WERI-Rb-1 (cell line): ENCODE data around the gene MADCAM1.

Experiments used
- DNase-seq: peaks from one replicate; pipeline ENCODE4 v3.0.0-alpha.2; 2020
- H3K27ac ChIP-seq: fragments of 250-450 bp; sonication (Bioruptor Pico); 2 replicates; pipeline ENCODE4 v1.5.1; 2020; ENCODE audit warnings: mild to moderate bottlenecking, moderate library complexity
- H3K27me3 ChIP-seq: fragments of 250-450 bp; sonication (Bioruptor Pico); 2 replicates; pipeline ENCODE4 v1.5.1; 2021; ENCODE audit warnings: mild to moderate bottlenecking, low read depth, moderate library complexity; ENCODE audit not compliant: insufficient read depth, severe bottlenecking
- H3K36me3 ChIP-seq: fragments of 250-450 bp; sonication (Bioruptor Pico); 2 replicates; pipeline ENCODE4 v1.5.1; 2020; ENCODE audit warnings: mild to moderate bottlenecking, moderate library complexity
- H3K4me3 ChIP-seq: 2 replicates; pipeline ENCODE4 v1.5.1; 2011; ENCODE audit warnings: low read depth, mild to moderate bottlenecking, control low read depth, low read length
- H3K9me3 ChIP-seq: fragments of 250-450 bp; sonication (Bioruptor Pico); 2 replicates; pipeline ENCODE4 v1.5.1; 2021; ENCODE audit warnings: mild to moderate bottlenecking, moderate library complexity; ENCODE audit not compliant: severe bottlenecking
- TF ChIP-seq, protein P1 (sequence below): IDR thresholded peaks from 2 replicates; pipeline ENCODE4 v1.5.1; 2011; ENCODE audit warnings: low read depth, mild to moderate bottlenecking, control low read depth, inconsistent platforms, low read length

The MADCAM1 gene

DNA sequence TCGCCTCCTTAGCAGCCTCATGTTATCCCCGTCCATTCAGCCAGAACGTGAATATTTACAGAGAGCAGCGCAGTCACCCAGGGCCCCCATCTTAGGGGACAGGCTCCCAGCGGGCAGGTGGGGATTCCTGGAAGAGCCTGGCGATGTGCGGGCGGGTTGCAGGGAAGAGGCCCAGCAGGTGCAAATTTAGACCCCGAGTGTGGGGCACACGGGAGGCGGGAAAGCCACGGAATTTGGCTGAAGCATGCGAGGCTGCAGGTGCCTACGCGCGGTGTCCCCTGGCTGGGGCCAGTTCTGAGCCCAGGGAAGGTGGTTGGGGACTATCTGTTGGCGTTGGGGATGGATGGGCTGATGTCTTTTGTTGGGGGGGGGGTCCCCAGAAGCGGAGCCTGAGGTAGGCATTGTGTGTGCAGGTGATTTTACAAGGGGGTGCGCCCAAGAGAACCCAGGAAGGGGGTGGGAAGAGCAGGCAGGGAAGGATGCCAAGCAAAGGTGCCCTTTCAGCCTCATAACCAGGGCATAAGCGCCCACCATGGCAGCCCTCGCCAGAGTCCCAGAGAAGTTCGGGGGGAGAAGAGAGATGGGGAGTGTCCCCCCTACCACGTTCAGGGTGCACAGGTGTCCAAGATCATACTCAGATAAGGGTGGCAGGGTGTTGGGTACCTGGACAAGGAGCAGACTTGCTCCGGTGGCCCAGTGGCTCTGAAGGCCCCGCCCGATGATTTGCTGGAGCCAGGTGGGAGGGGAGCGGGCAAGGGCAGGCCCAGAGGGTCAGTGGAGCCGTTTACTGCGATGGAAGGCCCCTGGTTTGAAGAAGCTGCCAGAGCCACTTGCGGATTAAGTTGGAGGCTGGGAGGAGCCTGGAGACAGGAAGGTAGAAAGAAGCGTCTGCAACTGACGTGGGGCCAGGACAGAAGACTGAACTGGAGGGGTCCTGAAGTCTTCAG, 12.2 kb downstream of the MADCAM1 start:
- Histone ChIP-seq H3K27ac (peak overlapping the region; percentile 93), H3K9me3 (no peaks in the 10 kb centered on the region), H3K36me3 (peaks cover 5% of the 10 kb centered on the region; the same call in 1 of the 2 replicates), H3K27me3 (no peaks in the 10 kb centered on the region), H3K4me3 (peak overlapping the region; percentile 91)
- TF ChIP-seq, protein P1, sequence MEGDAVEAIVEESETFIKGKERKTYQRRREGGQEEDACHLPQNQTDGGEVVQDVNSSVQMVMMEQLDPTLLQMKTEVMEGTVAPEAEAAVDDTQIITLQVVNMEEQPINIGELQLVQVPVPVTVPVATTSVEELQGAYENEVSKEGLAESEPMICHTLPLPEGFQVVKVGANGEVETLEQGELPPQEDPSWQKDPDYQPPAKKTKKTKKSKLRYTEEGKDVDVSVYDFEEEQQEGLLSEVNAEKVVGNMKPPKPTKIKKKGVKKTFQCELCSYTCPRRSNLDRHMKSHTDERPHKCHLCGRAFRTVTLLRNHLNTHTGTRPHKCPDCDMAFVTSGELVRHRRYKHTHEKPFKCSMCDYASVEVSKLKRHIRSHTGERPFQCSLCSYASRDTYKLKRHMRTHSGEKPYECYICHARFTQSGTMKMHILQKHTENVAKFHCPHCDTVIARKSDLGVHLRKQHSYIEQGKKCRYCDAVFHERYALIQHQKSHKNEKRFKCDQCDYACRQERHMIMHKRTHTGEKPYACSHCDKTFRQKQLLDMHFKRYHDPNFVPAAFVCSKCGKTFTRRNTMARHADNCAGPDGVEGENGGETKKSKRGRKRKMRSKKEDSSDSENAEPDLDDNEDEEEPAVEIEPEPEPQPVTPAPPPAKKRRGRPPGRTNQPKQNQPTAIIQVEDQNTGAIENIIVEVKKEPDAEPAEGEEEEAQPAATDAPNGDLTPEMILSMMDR = no peak
- DNase-seq = no peak

DNA sequence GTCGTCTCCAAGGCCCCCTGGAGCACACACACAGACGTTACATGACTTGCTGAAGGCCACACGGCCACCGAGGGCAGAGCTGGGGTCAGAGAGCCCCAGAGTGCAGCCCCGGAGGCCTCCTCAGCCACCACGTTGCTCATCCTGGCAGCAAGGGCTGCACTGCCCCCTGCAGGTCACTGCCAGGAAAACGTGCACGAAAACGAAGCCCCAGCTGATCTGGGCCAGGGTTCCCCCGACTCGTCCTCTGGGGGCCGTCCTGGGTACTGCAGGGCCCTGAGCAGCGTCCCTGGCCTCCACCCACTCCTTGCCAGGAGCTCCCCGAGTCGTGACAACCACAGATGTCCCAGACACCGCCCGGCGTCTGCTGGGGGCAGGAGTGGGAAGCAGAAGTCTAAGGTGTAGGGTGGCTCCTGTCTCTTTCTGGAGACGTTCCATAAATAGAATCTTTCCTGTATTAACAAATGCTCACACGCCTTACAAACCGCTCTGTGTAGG, 14.4 kb downstream of the MADCAM1 start:
- no peak overlapping the region for H3K4me3 ChIP-seq
- TF ChIP-seq, protein P1 = peak; percentile 100
- peak; percentile 90 for DNase-seq
- H3K27ac ChIP-seq = peak overlapping the region; percentile 53
- H3K36me3 ChIP-seq = peaks cover 5% of the 10 kb centered on the region; the same call in 1 of the 2 replicates
- H3K9me3 ChIP-seq = no peaks in the 10 kb centered on the region
- H3K27me3 ChIP-seq = no peaks in the 10 kb centered on the region

DNA sequence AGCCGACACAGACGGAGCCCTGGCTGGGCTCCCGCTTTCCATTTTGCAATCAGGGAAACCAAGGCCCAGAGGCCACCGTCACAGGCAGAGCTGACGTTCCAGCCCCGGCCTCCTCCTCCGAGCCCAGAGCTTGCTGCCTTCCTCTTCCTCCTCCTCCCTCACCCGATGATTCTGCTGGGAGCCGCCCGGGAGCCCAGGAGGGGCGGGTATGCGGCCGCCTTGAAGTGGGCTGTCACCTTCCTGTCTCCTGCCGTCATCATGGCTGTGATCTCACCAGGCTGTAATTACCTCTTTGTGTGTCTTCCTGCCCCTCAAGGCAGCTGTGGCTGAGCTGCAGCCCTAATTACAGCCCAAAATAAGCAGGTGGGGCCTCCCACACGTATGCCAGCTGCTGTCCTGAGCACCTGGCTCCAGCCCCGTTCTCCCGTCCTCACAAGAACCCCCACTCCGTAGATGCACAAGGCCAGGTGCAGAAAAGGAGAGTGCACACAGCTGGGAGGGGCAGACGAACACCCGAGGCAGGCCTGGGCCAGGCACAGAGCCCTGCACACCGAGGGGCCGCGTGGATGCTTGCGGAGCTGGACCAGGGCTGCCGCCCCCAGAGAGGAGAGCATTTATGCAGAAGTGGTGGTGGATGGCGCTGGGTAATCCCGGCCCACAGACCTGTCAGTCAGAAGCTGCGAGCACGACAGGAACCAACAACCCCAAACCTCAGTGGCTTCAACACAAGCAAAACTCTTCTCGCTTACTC, 15.0 kb downstream of the MADCAM1 start:
- H3K4me3 ChIP-seq = no peak overlapping the region
- H3K27ac ChIP-seq = peak overlapping the region; percentile 53

DNA sequence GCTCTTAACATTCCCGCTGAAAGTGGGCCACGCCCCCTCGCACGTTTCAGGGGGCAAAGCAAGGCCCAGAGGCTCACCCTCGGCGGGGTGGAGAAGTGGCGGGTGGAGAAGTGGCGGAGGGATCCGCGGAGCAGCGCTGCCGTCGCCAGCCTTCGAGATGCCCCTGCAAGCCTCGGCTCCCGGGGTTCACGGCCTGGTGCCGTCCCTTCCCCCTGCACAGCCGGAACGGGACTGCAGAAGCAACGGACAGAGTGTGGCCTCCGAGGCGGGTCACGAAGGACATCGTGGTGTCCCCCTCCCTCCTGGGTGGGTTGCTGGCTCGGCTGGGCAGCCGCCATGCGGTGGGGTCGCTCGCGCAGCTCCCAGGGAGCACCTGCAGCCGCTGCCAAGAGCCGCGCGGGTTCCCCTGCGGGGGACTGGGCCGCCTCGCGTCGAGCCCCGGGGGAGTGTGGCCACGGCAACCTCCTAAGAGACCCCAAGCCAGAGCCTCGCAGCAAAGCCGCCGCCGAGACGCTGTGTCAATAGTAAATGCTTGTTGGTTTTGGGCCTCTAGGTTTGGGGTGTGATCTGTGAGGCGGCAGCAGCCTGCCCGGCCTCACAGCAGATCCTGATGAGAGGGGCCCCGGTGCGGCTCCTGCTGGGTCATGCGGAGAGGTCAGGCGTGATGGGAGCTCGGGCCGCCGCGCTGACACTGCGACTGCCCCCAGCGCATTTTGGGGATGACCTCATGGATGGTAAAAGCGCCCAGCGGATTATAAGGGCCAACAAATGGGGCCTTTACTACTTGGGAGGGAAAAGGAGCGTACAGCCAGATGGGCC, 16.5 kb downstream of the MADCAM1 start:
- H3K27me3 ChIP-seq = no peaks in the 10 kb centered on the region
- peaks cover 5% of the 10 kb centered on the region; the same call in 1 of the 2 replicates for H3K36me3 ChIP-seq
- no peak overlapping the region for H3K4me3 ChIP-seq
- H3K9me3 ChIP-seq = no peaks in the 10 kb centered on the region
- TF ChIP-seq, protein P1 = no peak
- no peak overlapping the region for H3K27ac ChIP-seq
- DNase-seq = no peak

More for the DNA sequence above, 15.0 kb downstream of the MADCAM1 start:
- peaks cover 5% of the 10 kb centered on the region; the same call in 1 of the 2 replicates for H3K36me3 ChIP-seq
- no peaks in the 10 kb centered on the region for H3K9me3 ChIP-seq
- DNase-seq = no peak
- no peaks in the 10 kb centered on the region for H3K27me3 ChIP-seq
- TF ChIP-seq, protein P1 = no peak

DNA sequence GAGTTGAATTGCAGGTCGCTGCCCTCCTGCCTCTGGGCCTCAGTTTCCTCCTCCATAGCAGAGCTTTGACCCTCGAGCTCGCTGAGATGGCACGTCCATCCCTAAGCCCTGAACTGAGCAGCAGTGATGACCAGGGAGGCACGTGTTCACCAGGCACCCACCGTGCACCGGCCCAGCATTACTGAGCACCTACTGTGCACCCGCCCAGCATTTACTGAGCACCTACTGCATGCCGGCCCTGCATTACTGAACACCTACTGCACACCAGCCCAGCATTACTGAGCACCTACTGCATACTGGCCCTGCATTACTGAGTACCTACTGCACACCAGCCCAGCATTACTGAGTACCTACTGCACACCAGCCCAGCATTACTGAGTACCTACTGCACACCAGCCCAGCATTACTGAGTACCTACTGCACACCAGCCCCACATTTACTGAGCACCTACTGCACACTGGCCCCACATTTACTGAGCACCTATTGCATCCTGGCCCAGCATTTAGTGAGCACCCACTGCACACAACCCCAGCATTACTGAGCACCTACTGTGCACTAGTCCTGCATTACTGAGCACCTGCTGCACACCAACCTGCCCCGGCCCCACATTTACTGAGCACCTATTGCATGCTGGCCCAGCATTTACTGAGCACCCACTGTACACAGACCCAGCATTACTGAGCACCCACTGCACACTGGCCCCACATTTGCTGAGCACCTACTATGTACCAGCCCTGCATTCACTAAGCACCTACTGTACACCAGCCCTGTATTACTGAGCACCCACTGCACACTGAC, 17.3 kb downstream of the MADCAM1 start:
- TF ChIP-seq, protein P1 = no peak
- Histone ChIP-seq H3K9me3 (no peaks in the 10 kb centered on the region), H3K36me3 (peaks cover 5% of the 10 kb centered on the region; the same call in 1 of the 2 replicates), H3K27me3 (no peaks in the 10 kb centered on the region), H3K27ac (no peak overlapping the region), H3K4me3 (no peak overlapping the region)
- no peak for DNase-seq
